ENCODE data around the gene ZFR.

DNA sequence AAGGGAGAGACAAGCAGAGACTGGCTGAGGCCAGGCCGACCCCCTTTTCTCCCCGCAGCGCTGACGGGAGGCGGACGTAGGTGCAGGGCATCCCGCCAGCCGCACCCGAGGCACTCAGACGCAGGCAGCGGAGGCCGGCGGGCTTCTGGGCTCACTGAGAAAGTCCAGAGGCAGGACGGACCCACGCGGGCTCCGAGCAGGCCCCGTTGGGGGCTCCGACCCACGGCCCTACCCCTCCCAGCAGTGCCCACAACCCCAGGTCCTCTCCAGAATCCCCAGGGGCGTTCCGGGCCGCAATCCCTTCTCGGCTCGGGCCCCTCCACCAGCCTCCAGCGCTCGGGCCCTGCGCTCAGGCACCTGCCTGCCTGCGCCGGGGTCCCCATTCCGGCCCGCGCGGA, 132.3 kb downstream of the ZFR start:
- TF ChIP-seq NFIC (IDR thresholded peaks at IDR 0.05; ENCODE audit: borderline replicate concordance) (no peak), YY1 (IDR thresholded peaks at IDR 0.05; ENCODE audit: low read depth) (no peak), CTCF (IDR thresholded peaks at IDR 0.05) (no peak), EP300 (IDR thresholded peaks at IDR 0.05; ENCODE audit: borderline replicate concordance in 1 of 2, low read depth in 1 of 2, low read length in 1 of 2) (no peak), FOSL2 (IDR thresholded peaks at IDR 0.05; ENCODE audit: borderline replicate concordance, low read depth) (no peak), NRF1 (IDR thresholded peaks at IDR 0.05; ENCODE audit: low read depth, low read length) (no peak), TAF1 (IDR thresholded peaks at IDR 0.05; ENCODE audit: borderline replicate concordance, low read depth, low read length) (no peak), RCOR1 (IDR thresholded peaks at IDR 0.05; ENCODE audit: low read length) (no peak)
